ENCODE results near the gene ARHGEF3.
"Not testable (repeated sequence)": the region's sequence is repeated elsewhere in the genome, so short reads cannot be mapped to it uniquely, and the experiment has no call there.

ARHGEF3 gene

DNA sequence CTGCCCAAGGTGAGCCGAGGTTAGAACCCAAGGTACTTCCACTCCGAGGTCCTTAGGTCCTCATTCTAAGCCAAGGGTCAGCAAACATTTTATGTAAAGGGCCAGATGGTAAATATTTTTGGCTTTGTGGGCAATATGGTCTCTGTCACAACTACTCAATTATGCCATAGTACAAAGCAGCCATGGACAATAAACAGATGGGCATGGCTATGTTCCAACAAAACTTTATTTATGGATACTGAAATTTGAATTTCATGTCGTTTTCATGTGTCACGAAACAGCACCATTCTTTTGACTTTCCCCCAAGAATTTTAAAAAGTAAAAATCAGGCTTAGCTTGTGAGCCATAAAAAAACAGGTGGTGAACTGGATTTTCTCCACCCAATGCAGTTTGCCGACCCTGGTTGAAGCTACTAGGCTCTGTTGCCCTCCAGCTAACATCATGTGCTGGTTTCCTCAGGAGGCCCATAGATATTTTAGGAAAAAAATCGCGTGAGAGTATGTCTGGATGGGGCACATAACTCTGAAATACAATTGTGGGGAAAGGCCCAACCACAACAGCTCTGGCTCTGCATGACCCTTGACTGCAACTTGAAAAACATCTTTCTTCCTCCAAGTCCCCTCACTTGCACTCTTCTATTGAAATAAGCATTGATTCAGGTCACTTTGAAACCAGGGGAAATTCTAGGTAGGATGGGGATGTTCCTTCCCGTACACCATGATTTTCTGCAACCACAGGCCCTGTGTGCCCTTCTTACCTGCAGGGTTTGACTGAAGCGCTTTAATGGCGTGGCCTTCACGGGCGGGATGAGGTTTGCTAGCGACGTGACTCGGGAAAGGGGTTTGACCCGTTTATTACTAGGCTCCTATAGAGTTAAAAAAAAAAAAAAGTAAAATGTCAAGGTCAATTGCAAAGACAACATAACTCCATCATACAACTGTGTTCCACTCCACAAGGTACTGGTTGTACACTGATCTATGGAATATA, 28.5 kb downstream of the ARHGEF3 start:
- DNase-seq (ENCODE audit: low read depth in 2 of 3, low spot score in 1 of 3): no peak

- DNase-seq (ENCODE audit: low read depth in 2 of 3, low spot score in 1 of 3): no peak
Measured at GRCh38 chr3:56771376-56771775, 30.4 kb downstream of the ARHGEF3 start.

DNA sequence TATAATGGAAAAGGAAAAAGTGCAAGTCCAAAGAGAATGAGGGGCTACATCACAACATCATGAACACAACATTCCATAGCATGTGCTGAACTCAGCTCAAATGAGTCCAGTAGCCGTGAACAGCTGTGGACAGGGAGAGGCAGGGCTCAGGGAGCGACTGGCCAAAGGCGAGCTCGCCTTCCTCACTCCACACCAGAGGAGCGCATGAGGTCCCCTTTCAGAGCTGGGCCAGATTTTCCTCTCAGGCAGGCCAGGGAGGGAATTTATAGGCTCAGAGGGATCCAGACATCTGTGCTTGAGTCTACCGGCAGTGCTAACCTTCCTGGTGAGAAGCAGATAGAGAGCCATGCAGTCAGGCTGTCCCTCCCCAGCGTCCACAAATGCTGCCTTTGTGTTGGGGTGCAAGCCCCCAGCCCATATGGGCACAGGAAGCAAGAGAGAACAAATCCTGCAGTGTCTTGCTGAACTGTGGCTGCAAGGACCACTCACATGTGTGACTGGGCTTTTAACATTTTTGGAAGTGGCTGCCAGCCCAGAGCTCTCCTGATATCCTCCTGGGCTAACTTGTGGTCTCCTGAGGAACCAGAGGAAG, 32.5 kb downstream of the ARHGEF3 start:
- no peak for DNase-seq (ENCODE audit: low read depth in 2 of 3, low spot score in 1 of 3)

GRCh38 chr3:56764904-56765547, 36.7 kb downstream of the ARHGEF3 start:
- no peak for DNase-seq (ENCODE audit: low read depth in 2 of 3, low spot score in 1 of 3)

- DNase-seq (ENCODE audit: low read depth in 2 of 3, low spot score in 1 of 3): no peak
Measured at GRCh38 chr3:56764184-56764583, 37.6 kb downstream of the ARHGEF3 start.

- no peak for DNase-seq (ENCODE audit: low read depth in 2 of 3, low spot score in 1 of 3)
Measured at GRCh38 chr3:56763233-56763632, 38.5 kb downstream of the ARHGEF3 start.

- no peak for DNase-seq (ENCODE audit: low read depth in 2 of 3, low spot score in 1 of 3)
Measured at GRCh38 chr3:56762718-56763117, 39.0 kb downstream of the ARHGEF3 start.

DNA sequence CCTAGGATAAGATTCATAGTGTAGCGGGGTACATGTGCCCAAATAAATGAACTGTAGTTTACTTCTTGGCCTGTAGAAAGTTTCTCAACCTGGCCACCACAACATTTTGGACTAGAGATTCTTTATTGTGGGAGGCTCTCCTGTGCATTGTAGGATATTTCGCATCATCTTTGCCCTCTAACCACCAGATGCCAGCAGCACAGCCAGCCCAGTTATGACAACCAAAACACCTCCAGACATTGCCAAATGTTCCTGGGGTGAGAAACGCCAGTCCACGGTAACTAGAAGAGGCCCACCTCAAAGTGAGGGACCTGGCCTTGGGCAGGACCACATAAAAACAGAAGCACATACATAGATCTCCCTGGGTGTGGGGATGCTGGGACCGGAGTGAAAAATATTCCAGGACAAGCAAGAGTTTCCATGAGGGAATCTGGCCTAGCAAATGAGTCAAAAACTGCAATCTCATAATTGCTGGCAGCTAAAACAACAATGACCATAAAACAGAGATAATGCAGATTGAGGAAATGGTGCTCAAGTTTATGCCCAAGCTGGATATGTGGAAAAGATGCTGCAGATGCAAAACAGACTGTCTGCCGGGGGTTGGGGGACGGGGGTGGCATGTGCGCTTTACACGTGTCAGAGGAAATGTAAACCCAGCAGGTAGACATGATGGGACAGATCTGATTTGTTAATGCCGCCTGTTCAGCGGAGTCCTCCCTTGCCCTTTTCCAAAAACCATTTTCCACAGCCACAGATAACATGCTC, 39.7 kb downstream of the ARHGEF3 start:
- DNase-seq (ENCODE audit: low read depth in 2 of 3, low spot score in 1 of 3): no peak

GRCh38 chr3:56761023-56761422, 40.7 kb downstream of the ARHGEF3 start:
- DNase-seq (ENCODE audit: low read depth in 2 of 3, low spot score in 1 of 3): no peak

DNA sequence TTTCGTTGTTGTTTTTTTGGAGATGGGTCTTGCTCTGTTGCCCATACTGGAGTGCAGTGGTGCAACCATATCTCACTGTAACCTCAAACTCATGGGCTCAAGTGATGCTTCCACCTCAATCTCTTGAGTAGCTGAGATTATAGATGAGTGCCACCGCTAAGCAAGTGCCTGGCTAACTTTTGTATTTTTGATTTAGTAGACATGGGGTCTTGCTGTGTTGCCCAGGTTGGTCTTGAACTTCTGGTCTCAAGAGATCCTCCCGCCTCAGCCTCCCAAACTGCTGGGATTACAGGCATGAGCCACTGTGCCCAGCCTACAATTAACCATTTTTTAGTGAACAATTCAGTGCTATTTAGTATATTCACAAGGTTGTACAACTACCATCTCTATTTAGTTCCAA, 42.2 kb downstream of the ARHGEF3 start:
- no peak for DNase-seq (ENCODE audit: low read depth in 2 of 3, low spot score in 1 of 3)

- peak in 1 of 3 donors; percentile 24 for DNase-seq (ENCODE audit: low read depth in 2 of 3, low spot score in 1 of 3)
Measured at GRCh38 chr3:56758539-56758981, 43.2 kb downstream of the ARHGEF3 start.

DNA sequence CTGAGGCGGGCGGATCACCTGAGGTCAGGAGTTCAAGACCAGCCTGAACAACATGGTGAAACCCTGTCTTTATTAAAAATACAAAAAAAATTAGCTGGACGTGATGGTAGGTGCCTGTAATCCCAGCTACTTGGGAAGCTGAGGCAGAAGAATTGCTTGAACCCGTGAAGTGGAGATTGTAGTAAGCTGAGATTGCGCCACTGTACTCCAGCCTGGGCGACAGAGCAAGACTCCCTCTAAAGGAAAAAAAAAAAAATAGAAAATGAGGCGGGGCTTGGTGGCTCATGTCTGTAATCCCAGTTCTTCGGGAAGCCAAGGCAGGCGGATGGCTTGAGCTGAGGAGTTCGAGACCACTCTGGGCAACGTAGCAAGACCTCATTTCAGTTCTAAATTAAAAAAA, 43.7 kb downstream of the ARHGEF3 start:
- not testable (repeated sequence) for DNase-seq (ENCODE audit: low read depth in 2 of 3, low spot score in 1 of 3)

DNA sequence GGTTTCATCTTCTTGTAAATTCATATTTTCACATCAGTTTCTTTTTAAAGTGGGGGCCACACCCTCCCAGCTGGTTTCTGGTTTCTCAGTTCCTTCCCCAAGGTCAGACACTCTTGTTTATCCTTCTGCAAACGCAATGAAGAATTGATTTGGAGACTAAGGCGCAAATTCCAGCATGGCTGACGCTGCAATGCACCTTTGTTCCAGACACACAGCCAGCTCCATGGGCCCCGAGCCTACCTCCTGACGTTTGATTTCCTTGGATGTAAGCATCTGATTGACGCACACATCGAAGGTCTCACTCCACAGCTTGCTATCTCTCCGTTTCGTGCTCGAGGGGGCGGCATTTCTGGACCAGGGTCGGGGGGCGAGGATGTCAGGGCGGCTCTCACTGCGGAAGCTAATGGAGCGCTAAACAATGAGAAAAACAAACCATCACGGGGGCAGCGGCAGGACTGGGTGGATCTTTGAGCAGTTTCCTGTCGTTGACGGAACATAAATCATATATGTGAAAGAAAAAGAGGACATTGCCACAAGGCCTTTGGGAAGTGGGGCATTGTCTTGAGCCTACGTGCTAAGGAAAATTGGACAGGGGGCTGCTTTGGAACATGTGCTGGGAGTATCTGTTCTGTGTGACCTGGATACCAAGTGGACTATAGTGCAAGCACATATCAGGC, 46.9 kb downstream of the ARHGEF3 start:
- DNase-seq (ENCODE audit: low read depth in 2 of 3, low spot score in 1 of 3): no peak

DNA sequence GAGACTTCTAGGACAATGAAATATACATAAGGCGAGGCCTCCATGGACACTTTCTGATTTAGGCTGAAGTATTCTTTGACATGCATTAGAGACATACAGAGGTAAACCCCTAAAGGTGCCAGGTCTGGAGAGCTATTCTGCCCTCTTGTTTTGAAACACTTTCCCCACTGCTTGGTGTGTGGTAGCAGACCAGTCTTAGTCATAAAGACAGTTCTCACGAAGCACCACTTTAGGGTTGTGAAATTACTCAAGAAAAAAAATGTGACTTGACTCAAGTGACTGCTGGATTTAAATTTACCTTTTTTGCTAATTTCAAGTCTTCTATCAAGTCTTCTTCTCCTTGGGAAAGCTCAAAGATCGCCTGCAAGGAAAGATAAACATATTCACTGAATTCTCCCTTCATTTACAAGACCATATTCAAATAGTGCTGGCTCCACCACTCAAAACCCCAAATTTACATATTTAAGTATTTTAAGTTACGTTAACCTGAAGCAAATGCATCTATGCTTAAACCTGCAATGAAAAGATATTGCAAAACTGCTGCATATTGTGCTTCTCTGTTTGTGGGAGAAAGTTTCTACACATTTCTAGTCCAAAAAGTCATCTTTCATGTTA, 48.4 kb downstream of the ARHGEF3 start:
- DNase-seq (ENCODE audit: low read depth in 2 of 3, low spot score in 1 of 3): peak in 2 of 3 donors; percentile 27 to 31

GRCh38 chr3:56751056-56751707, 50.6 kb downstream of the ARHGEF3 start:
- no peak for DNase-seq (ENCODE audit: low read depth in 2 of 3, low spot score in 1 of 3)

- no peak for DNase-seq (ENCODE audit: low read depth in 2 of 3, low spot score in 1 of 3)
Measured at GRCh38 chr3:56748663-56749231, 53.0 kb downstream of the ARHGEF3 start.

DNA sequence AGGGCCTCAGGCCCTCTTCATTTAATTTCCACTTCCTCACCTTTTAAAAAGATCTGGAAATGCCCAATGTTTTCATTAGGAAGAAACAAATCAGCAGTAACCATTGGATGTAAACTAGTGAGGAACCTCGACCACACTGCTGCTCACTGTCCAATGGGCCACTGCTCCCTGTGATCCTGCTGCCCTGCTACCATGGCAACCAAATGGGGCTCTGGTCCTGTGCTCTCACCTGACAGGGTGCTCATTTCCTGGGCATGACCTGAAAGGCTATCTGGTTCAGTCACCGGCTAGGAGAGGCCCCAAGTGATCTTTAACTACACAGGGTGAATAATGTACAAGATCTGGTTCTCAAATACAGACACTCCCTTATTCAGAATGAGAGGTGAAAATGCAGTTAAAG, 54.6 kb downstream of the ARHGEF3 start:
- no peak for DNase-seq (ENCODE audit: low read depth in 2 of 3, low spot score in 1 of 3)

DNA sequence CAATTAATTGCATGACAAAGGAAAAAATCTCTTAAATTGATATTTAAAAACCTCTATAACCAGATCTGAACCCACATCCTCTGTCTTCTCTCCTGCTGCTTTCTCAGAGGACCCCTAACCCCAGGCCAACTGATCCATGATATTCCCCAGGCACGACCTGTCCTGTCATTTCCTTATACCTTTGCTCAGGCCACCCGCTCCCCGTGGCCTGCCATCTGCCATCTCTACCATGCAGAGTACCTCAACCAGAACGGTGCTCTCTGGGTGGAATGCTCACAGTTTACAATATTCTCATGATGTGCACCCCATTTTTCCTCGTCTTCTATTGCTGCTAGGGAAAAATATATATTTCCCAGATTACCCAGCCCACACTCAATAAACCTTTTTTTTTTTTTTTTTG, 57.7 kb downstream of the ARHGEF3 start:
- DNase-seq (ENCODE audit: low read depth in 2 of 3, low spot score in 1 of 3): no peak

GRCh38 chr3:56742887-56743286, 58.9 kb downstream of the ARHGEF3 start:
- no peak for DNase-seq (ENCODE audit: low read depth in 2 of 3, low spot score in 1 of 3)

Data from stimulated activated CD4-positive, alpha-beta T cell treated with anti-CD3 and anti-CD28 coated beads, Interleukin-12 subunit alpha, Interleukin-12 subunit beta, amount 100 ng/mL, for 48 hours (primary cell).